HPDE6-E6E7 (cell line): ENCODE measurements around the gene CKAP4.

ENCODE experiments used
- DNase-seq: peaks from one replicate; pipeline ENCODE4 v3.0.0; 2011; ENCODE audit warnings: missing footprints; ENCODE audit errors: extremely low spot score

Gene CKAP4

GRCh38 chr12:106275458-106275857 lies 27.6 kb upstream of the CKAP4 start:
- DNase-seq: no peak

GRCh38 chr12:106274575-106275121 lies 26.8 kb upstream of the CKAP4 start:
- no peak for DNase-seq

- no peak for DNase-seq
Observed at GRCh38 chr12:106274012-106274411, 26.2 kb upstream of the CKAP4 start.

GRCh38 chr12:106273491-106273890 lies 25.7 kb upstream of the CKAP4 start:
- DNase-seq: no peak

GRCh38 chr12:106271575-106272505 lies 24.0 kb upstream of the CKAP4 start:
- DNase-seq: no peak

GRCh38 chr12:106269150-106269771 lies 21.4 kb upstream of the CKAP4 start:
- no peak for DNase-seq

GRCh38 chr12:106267535-106267934 lies 19.7 kb upstream of the CKAP4 start:
- no peak for DNase-seq

GRCh38 chr12:106265116-106265515 lies 17.3 kb upstream of the CKAP4 start:
- no peak for DNase-seq

- DNase-seq: no peak
Observed at GRCh38 chr12:106258935-106259334, 11.1 kb upstream of the CKAP4 start.

GRCh38 chr12:106258226-106258625 lies 10.4 kb upstream of the CKAP4 start:
- DNase-seq: no peak

GRCh38 chr12:106256524-106256923 lies 8.7 kb upstream of the CKAP4 start:
- no peak for DNase-seq

- DNase-seq: no peak
Observed at GRCh38 chr12:106255952-106256351, 8.1 kb upstream of the CKAP4 start.

GRCh38 chr12:106255493-106255892 lies 7.7 kb upstream of the CKAP4 start:
- no peak for DNase-seq

GRCh38 chr12:106254724-106255123 lies 6.9 kb upstream of the CKAP4 start:
- DNase-seq: no peak

- DNase-seq: no peak
Observed at GRCh38 chr12:106251631-106252455, 4.0 kb upstream of the CKAP4 start.

- DNase-seq: no peak
Observed at GRCh38 chr12:106249411-106250135, 1.8 kb upstream of the CKAP4 start.

- DNase-seq: no peak
Observed at GRCh38 chr12:106248846-106249371, 1.1 kb upstream of the CKAP4 start.

- no peak for DNase-seq
Observed at GRCh38 chr12:106248312-106248845, 559 bp upstream of the CKAP4 start.

- no peak for DNase-seq
Observed at GRCh38 chr12:106246891-106247673, 738 bp downstream of the CKAP4 start.

- DNase-seq: peak; percentile 51
Observed at GRCh38 chr12:106245767-106246166, 2.1 kb downstream of the CKAP4 start.
